HG02798 (cell line): ENCODE measurements around the gene CAMKK1.

Experiments used
- ATAC-seq: cut with Tn5 transposase; IDR thresholded peaks from one replicate; pipeline ENCODE4 v1.9.1; 2021; ENCODE audit warnings: mild to moderate bottlenecking; ENCODE audit not compliant: unreplicated experiment, poor library complexity

CAMKK1 gene

GRCh38 chr17:3918372-3919122 lies 25.7 kb upstream of the CAMKK1 start:
- ATAC-seq: no peak

GRCh38 chr17:3917391-3917931 lies 24.6 kb upstream of the CAMKK1 start:
- ATAC-seq: no peak

GRCh38 chr17:3916825-3917224 lies 24.0 kb upstream of the CAMKK1 start:
- no peak for ATAC-seq

- no peak for ATAC-seq
Observed at GRCh38 chr17:3915995-3916696, 23.3 kb upstream of the CAMKK1 start, which contains the start of gene P2RX1. Gene P2RX1 (minus strand): TSS chr17:3916465. CDS start chr17:3916225, 240 bp downstream.

GRCh38 chr17:3915581-3915994 lies 22.7 kb upstream of the CAMKK1 start:
- no peak for ATAC-seq

- ATAC-seq: peak; percentile 54
Observed at GRCh38 chr17:3914312-3914670, 21.4 kb upstream of the CAMKK1 start.

- ATAC-seq: peak; percentile 51
Observed at GRCh38 chr17:3913531-3914311, 20.9 kb upstream of the CAMKK1 start.

GRCh38 chr17:3912827-3913226 lies 20.0 kb upstream of the CAMKK1 start:
- no peak for ATAC-seq

- ATAC-seq: peak; percentile 79
Observed at GRCh38 chr17:3911271-3912053, 18.6 kb upstream of the CAMKK1 start.

GRCh38 chr17:3910420-3911270 lies 17.8 kb upstream of the CAMKK1 start:
- ATAC-seq: no peak

- ATAC-seq: no peak
Observed at GRCh38 chr17:3909257-3909656, 16.4 kb upstream of the CAMKK1 start.

- no peak for ATAC-seq
Observed at GRCh38 chr17:3907483-3908216, 14.8 kb upstream of the CAMKK1 start.

GRCh38 chr17:3906881-3907280 lies 14.0 kb upstream of the CAMKK1 start:
- no peak for ATAC-seq

GRCh38 chr17:3905017-3905520 lies 12.2 kb upstream of the CAMKK1 start:
- peak; percentile 65 for ATAC-seq

- no peak for ATAC-seq
Observed at GRCh38 chr17:3904501-3904900, 11.6 kb upstream of the CAMKK1 start.

GRCh38 chr17:3903881-3904290 lies 11.0 kb upstream of the CAMKK1 start:
- no peak for ATAC-seq

GRCh38 chr17:3903051-3903825 lies 10.4 kb upstream of the CAMKK1 start:
- ATAC-seq: no peak
